ENCODE data around the gene MYLK. TPM values are rescaled to one million over a fixed set of nuclear protein-coding genes. Genes with fewer than 3 reads are reported as not detected.

Gene MYLK
- total and polyA plus RNA-seq, 2 of the 4 experiments (the other 2 are of a cell fraction): 299 to 484 TPM

DNA sequence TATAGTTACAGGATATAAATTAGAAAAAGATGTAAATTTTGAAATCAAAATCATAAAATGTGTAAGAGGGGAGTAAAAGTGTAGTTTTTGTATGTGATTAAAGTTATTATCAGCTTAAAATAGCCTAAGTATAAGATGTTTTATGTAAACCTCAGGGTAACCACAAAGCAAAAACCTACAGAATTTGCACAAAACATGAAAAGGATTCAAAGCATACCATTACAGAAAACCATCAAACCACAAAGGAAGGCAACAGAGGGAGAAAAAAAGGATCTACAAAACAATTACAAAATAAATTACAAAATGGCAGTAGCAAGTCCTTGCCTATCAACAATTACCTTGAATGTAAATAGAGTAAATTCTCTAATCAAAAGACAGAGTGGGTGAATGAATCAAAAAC is 36.7 kb upstream of the MYLK start:
- Histone ChIP-seq H4K20me1 (ENCODE audit: insufficient read depth, low read length) (no peaks in the 10 kb centered on the region), H3K9me1 (ENCODE audit: insufficient read depth, low read length) (peaks cover 10% of the 10 kb centered on the region; the same call in 1 of the 2 replicates), H3K27ac (ENCODE audit: insufficient read depth, low read length) (no peak overlapping the region), H3K4ac (ENCODE audit: low read depth, low read length) (no peak overlapping the region), H2AFZ (replicated peaks; ENCODE audit: low read length, poor library complexity) (no peak overlapping the region), H4K8ac (ENCODE audit: low read depth in 2 of 2, low read length in 2 of 2) (no peak overlapping the region), H3K27me3 (ENCODE audit: control insufficient read depth, insufficient read depth, low read length) (no peaks in the 10 kb centered on the region), H3K18ac (ENCODE audit: low read depth, low read length) (no peak overlapping the region), H2BK20ac (ENCODE audit: low read depth, low read length) (no peak overlapping the region), H3K9me3 (ENCODE audit: control insufficient read depth, insufficient read depth, low read length) (peaks cover 14% of the 10 kb centered on the region; the same call in 1 of the 2 replicates), H2AK5ac (ENCODE audit: low read depth, low read length) (no peak overlapping the region), H4K91ac (ENCODE audit: insufficient read depth, low read depth, low read length) (no peak overlapping the region), H3K79me1 (ENCODE audit: low read depth in 1 of 2, low read length in 2 of 2) (peaks cover 18 to 19% of the 10 kb centered on the region in 2 experiments), H2BK5ac (ENCODE audit: low read depth, low read length, poor library complexity, severe bottlenecking) (no peak overlapping the region), H3K56ac (ENCODE audit: extremely low read depth, insufficient read depth, low read length) (no peak overlapping the region), H3K4me2 (ENCODE audit: low read depth, low read length) (no peak overlapping the region), H3K4me1 (ENCODE audit: control insufficient read depth, insufficient read depth, low read length) (no peaks in the 10 kb centered on the region), H2AK9ac (replicated peaks; ENCODE audit: low read depth, low read length, poor library complexity) (no peak overlapping the region), H2BK120ac (ENCODE audit: low read depth, low read length) (no peak overlapping the region), H3K23ac (ENCODE audit: low read depth, low read length) (no peak overlapping the region), H3K4me3 (ENCODE audit: insufficient read depth, low read depth, low read length) (no peak overlapping the region), H4K5ac (ENCODE audit: low read depth, low read length) (no peak overlapping the region), H3K9ac (ENCODE audit: low read depth, low read length) (no peak overlapping the region), H3K14ac (replicated peaks; ENCODE audit: low read depth, low read length) (no peak overlapping the region), H3K36me3 (ENCODE audit: control insufficient read depth, insufficient read depth, low read length) (peaks cover 21% of the 10 kb centered on the region; the same call in 1 of the 2 replicates), H2BK15ac (ENCODE audit: low read depth, low read length) (no peak overlapping the region)
- intact Hi-C loops (cut with micrococcal nuclease): no loop called here
- ATAC-seq (ENCODE audit: low read depth) (no peak), DNase-seq (no peak)
- CTCF ChIA-PET: no interaction called here
- no TSS peak for BruUV-seq (replicated peaks)
- dilution Hi-C loops (cut with HindIII; ENCODE audit: low sequenced_read_pairs, unreplicated experiment): no loop called here
- in situ Hi-C loops (cut with MboI; ENCODE audit: low sequenced_read_pairs): no loop called here
- no peak for TF ChIP-seq BHLHE40 (IDR thresholded peaks at IDR 0.05; ENCODE audit: low read depth, low read length)
- TF ChIP-seq, protein P1, sequence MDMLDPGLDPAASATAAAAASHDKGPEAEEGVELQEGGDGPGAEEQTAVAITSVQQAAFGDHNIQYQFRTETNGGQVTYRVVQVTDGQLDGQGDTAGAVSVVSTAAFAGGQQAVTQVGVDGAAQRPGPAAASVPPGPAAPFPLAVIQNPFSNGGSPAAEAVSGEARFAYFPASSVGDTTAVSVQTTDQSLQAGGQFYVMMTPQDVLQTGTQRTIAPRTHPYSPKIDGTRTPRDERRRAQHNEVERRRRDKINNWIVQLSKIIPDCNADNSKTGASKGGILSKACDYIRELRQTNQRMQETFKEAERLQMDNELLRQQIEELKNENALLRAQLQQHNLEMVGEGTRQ (IDR thresholded peaks at IDR 0.05; ENCODE audit: low read depth, low read length): no peak
- no peak for TF ChIP-seq MAZ (IDR thresholded peaks at IDR 0.05; ENCODE audit: borderline replicate concordance, low read depth, low read length)
- TF ChIP-seq, protein P2, sequence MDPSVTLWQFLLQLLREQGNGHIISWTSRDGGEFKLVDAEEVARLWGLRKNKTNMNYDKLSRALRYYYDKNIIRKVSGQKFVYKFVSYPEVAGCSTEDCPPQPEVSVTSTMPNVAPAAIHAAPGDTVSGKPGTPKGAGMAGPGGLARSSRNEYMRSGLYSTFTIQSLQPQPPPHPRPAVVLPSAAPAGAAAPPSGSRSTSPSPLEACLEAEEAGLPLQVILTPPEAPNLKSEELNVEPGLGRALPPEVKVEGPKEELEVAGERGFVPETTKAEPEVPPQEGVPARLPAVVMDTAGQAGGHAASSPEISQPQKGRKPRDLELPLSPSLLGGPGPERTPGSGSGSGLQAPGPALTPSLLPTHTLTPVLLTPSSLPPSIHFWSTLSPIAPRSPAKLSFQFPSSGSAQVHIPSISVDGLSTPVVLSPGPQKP (IDR thresholded peaks at IDR 0.05; ENCODE audit: borderline replicate concordance, low read depth, low read length): no peak
- no peak for TF ChIP-seq RFX5 (IDR thresholded peaks at IDR 0.05; ENCODE audit: low read depth, low read length)
- no peak for TF ChIP-seq RAD21 (IDR thresholded peaks at IDR 0.05; ENCODE audit: low read length)
- TF ChIP-seq CHD1 (IDR thresholded peaks at IDR 0.05; ENCODE audit: low read depth, low read length): no peak
- no peak for TF ChIP-seq RCOR1 (IDR thresholded peaks at IDR 0.05; ENCODE audit: insufficient replicate concordance, low read length)
- TF ChIP-seq CEBPB (IDR thresholded peaks at IDR 0.05; ENCODE audit: low read depth, low read length): no peak
- no peak for TF ChIP-seq NFE2L2 (IDR thresholded peaks at IDR 0.05; ENCODE audit: low read depth, low read length)
- TF ChIP-seq MXI1 (IDR thresholded peaks at IDR 0.05; ENCODE audit: borderline replicate concordance, low read depth, low read length): no peak
- TF ChIP-seq MAFK (IDR thresholded peaks at IDR 0.05; ENCODE audit: low read depth, low read length): no peak
- no peak for TF ChIP-seq SMC3 (IDR thresholded peaks at IDR 0.05; ENCODE audit: low read depth, low read length)
- TF ChIP-seq POLR2A (IDR thresholded peaks at IDR 0.05; ENCODE audit: low read depth, low read length): no peak
- TF ChIP-seq, protein P3, sequence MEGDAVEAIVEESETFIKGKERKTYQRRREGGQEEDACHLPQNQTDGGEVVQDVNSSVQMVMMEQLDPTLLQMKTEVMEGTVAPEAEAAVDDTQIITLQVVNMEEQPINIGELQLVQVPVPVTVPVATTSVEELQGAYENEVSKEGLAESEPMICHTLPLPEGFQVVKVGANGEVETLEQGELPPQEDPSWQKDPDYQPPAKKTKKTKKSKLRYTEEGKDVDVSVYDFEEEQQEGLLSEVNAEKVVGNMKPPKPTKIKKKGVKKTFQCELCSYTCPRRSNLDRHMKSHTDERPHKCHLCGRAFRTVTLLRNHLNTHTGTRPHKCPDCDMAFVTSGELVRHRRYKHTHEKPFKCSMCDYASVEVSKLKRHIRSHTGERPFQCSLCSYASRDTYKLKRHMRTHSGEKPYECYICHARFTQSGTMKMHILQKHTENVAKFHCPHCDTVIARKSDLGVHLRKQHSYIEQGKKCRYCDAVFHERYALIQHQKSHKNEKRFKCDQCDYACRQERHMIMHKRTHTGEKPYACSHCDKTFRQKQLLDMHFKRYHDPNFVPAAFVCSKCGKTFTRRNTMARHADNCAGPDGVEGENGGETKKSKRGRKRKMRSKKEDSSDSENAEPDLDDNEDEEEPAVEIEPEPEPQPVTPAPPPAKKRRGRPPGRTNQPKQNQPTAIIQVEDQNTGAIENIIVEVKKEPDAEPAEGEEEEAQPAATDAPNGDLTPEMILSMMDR (conservative IDR thresholded peaks at IDR 0.05; ENCODE audit: low read depth, low read length): no peak
- no peak for TF ChIP-seq FOS (IDR thresholded peaks at IDR 0.05; ENCODE audit: low read depth, low read length)
- POLR2A ChIA-PET (ENCODE audit: unreplicated experiment): no interaction called here

Measured in IMR-90 (cell line).